Measurements from ENCODE around the gene ATXN2. TPM values are rescaled to one million over a fixed set of nuclear protein-coding genes. Genes with fewer than 3 reads are reported as not detected.

ATXN2 gene
- total and polyA plus RNA-seq, 9 of the 15 experiments (the other 6 are each of a cell fraction or from before 2014, with no cell fraction given): 16.8 to 67.8 (median 29.3) TPM

- TF ChIP-seq E2F4 (CRISPR knock-in tag; IDR thresholded peaks at IDR 0.05; ENCODE audit: low read depth) (no peak), RNF2 (IDR thresholded peaks at IDR 0.05) (peak; percentile 19; the same call in 1 of the 2 replicates), ZNF830 (CRISPR knock-in tag; IDR thresholded peaks at IDR 0.05) (no peak), DDX20 (tag; IDR thresholded peaks at IDR 0.05; ENCODE audit: low read depth) (no peak), NFE2L1 (tag; IDR thresholded peaks at IDR 0.05; ENCODE audit: borderline replicate concordance, low read depth) (no peak), DLX4 (CRISPR knock-in tag; IDR thresholded peaks at IDR 0.05) (no peak), ZFP91 (CRISPR knock-in tag; IDR thresholded peaks at IDR 0.05) (no peak), FOXO4 (CRISPR knock-in tag; IDR thresholded peaks at IDR 0.05) (no peak), MNT (conservative IDR thresholded peaks at IDR 0.05) (peak; percentile 87 to 88; a peak in 3 of 4 replicates), ELK1 (CRISPR knock-in tag; IDR thresholded peaks at IDR 0.05) (no peak), ZNF707 (CRISPR knock-in tag; conservative IDR thresholded peaks at IDR 0.05) (no peak), ETV6 (IDR thresholded peaks at IDR 0.05; ENCODE audit: borderline replicate concordance in 1 of 2, low read depth in 2 of 2, low read length in 1 of 2) (no peak), ETV6 (CRISPR knock-in tag; IDR thresholded peaks at IDR 0.05; ENCODE audit: borderline replicate concordance) (no peak), MAZ (CRISPR knock-in tag; conservative IDR thresholded peaks at IDR 0.05 in 1 of 2, IDR thresholded peaks at IDR 0.05 in 1 of 2) (peak; percentile 94 to 97), ZBTB43 (CRISPR knock-in tag; IDR thresholded peaks at IDR 0.05) (no peak)
Observed at GRCh38 chr12:111405149-111405858, 193.8 kb downstream of the ATXN2 start (continued).

Data from K562 (cell line).